Liver (tissue), 9 donors: ENCODE results near the gene PRKN. TPM values are rescaled to one million over a fixed set of nuclear protein-coding genes. Genes with fewer than 3 reads are reported as not detected.

Experiments used
- DNase-seq: peaks from one replicate; pipeline ENCODE4 v3.0.0-alpha.2; 2017; ENCODE audit warnings: low spot score
- H3K27ac ChIP-seq, 2 donors: one replicate each; pipeline ENCODE4 v1.7.0; 2013; ENCODE audit warnings: inconsistent platforms in 2 of 2, low read length in 2 of 2, control low read depth in 1 of 2, low read depth in 1 of 2, mild to moderate bottlenecking in 1 of 2
- H3K27me3 ChIP-seq, 4 donors: one replicate each; pipeline versions ENCODE4 v1.6.1 to v1.7.0; 2013; ENCODE audit warnings: low read length in 3 of 4, inconsistent platforms in 1 of 4, mild to moderate bottlenecking in 1 of 4, moderate library complexity in 1 of 4; ENCODE audit not compliant: control insufficient read depth in 4 of 4, insufficient read depth in 4 of 4
- H3K36me3 ChIP-seq, 4 donors: one replicate each; pipeline versions ENCODE4 v1.6.1 to v1.7.0; 2013; ENCODE audit warnings: low read length in 3 of 4, mild to moderate bottlenecking in 3 of 4, low read depth in 1 of 4, moderate library complexity in 1 of 4; ENCODE audit not compliant: control insufficient read depth in 4 of 4, insufficient read depth in 3 of 4
- H3K4me1 ChIP-seq, 4 donors: one replicate each; pipeline versions ENCODE4 v1.6.1 to v1.7.0; 2013; ENCODE audit warnings: low read length in 3 of 4, mild to moderate bottlenecking in 3 of 4, moderate library complexity in 1 of 4; ENCODE audit not compliant: control insufficient read depth in 4 of 4, insufficient read depth in 4 of 4
- H3K4me3 ChIP-seq, 3 donors: one replicate each; pipeline versions ENCODE4 v1.6.1 to v1.7.0; 2013; ENCODE audit warnings: low read length in 3 of 3, control low read depth in 1 of 3, low read depth in 1 of 3, mild to moderate bottlenecking in 1 of 3
- H3K9ac ChIP-seq, 2 donors: one replicate each; pipeline ENCODE4 v1.7.0; 2013; ENCODE audit warnings: low read length in 2 of 2, mild to moderate bottlenecking in 2 of 2, moderate library complexity in 2 of 2, control low read depth in 1 of 2, low read depth in 1 of 2
- H3K9me3 ChIP-seq, 4 donors: one replicate each; pipeline versions ENCODE4 v1.6.1 to v1.7.0; 2013; ENCODE audit warnings: low read length in 3 of 4; ENCODE audit not compliant: control insufficient read depth in 4 of 4
- EGR1 ChIP-seq, 2 donors: IDR thresholded peaks; 2 replicates each; pipeline ENCODE4 v1.6.1; 2016 to 2018; ENCODE audit warnings: antibody characterized with exemption in 2 of 2, low read depth in 2 of 2
- FOXA1 ChIP-seq: IDR thresholded peaks from 2 replicates; pipeline ENCODE4 v1.6.1; 2016; ENCODE audit warnings: antibody characterized with exemption
- FOXA2 ChIP-seq: IDR thresholded peaks from 2 replicates; pipeline ENCODE4 v1.6.1; 2016; ENCODE audit warnings: antibody characterized with exemption
- GABPA ChIP-seq, 2 donors: IDR thresholded peaks in 1 of 2; conservative IDR thresholded peaks in 1 of 2; 2 replicates each; pipeline ENCODE4 v1.6.1; 2016; ENCODE audit warnings: antibody characterized with exemption in 2 of 2, mild to moderate bottlenecking in 1 of 2, moderate library complexity in 1 of 2
- HNF4A ChIP-seq, 2 donors: conservative IDR thresholded peaks; 2 replicates each; pipeline ENCODE4 v1.6.1; 2016; ENCODE audit warnings: antibody characterized with exemption in 2 of 2, mild to moderate bottlenecking in 2 of 2
- HNF4G ChIP-seq: IDR thresholded peaks from 2 replicates; pipeline ENCODE4 v1.6.1; 2016; ENCODE audit warnings: antibody characterized with exemption
- JUND ChIP-seq, 2 donors: IDR thresholded peaks; 2 replicates each; pipeline ENCODE4 v1.6.1; 2016; ENCODE audit warnings: antibody characterized with exemption in 2 of 2
- NR2F2 ChIP-seq: IDR thresholded peaks from 2 replicates; pipeline ENCODE4 v1.6.1; 2016; ENCODE audit warnings: antibody characterized with exemption
- RAD21 ChIP-seq, 2 donors: IDR thresholded peaks; 2 replicates each; pipeline ENCODE4 v1.6.1; 2016; ENCODE audit warnings: antibody characterized with exemption in 2 of 2, mild to moderate bottlenecking in 2 of 2
- RXRA ChIP-seq, 2 donors: IDR thresholded peaks; 2 replicates each; pipeline ENCODE4 v1.6.1; 2017 to 2018; ENCODE audit warnings: antibody characterized with exemption in 2 of 2, mild to moderate bottlenecking in 1 of 2
- SP1 ChIP-seq: IDR thresholded peaks from 2 replicates; pipeline ENCODE4 v1.6.1; 2018; ENCODE audit warnings: antibody characterized with exemption, mild to moderate bottlenecking
- TAF1 ChIP-seq: conservative IDR thresholded peaks from 2 replicates; pipeline ENCODE4 v1.6.1; 2016; ENCODE audit warnings: antibody characterized with exemption, mild to moderate bottlenecking
- YY1 ChIP-seq: IDR thresholded peaks from 2 replicates; pipeline ENCODE4 v1.6.1; 2016; ENCODE audit warnings: antibody characterized with exemption, mild to moderate bottlenecking
- WGBS: extraction: QIAGEN DNeasy Blood & Tissue Kit; methylation state at CpG from one replicate; pipeline ENCODE4 v1.1.7; 2013; 5-methylcytosine and 5-hydroxymethylcytosine counted together
- polyA plus RNA-seq, 2 donors: library from polyadenylated mRNA; stranded (reverse) in 1 of 2; unstranded in 1 of 2; fragments of 200-250 nt in 1 of 2; fragments of >200 nt in 1 of 2; fragmentation: Nextera tagmentation in 1 of 2; extraction: Ambion mirVana in 1 of 2; gene quantifications; one replicate each; pipeline versions ENCODE4 v1.2.1 to v1.2.3, GENCODE V29; 2013 to 2015
- total RNA-seq, 2 donors: library from RNA; depleted of rRNA; stranded (reverse); fragments of >200 nt; gene quantifications; one replicate each; pipeline ENCODE4 v1.2.3, GENCODE V29; 2014
- TF ChIP-seq, protein P1 (sequence below): IDR thresholded peaks from 2 replicates; pipeline ENCODE4 v1.6.1; 2016; ENCODE audit warnings: antibody characterized with exemption
- TF ChIP-seq, protein P2 (sequence below): IDR thresholded peaks from 2 replicates; pipeline ENCODE4 v1.6.1; 2016; ENCODE audit warnings: antibody characterized with exemption, mild to moderate bottlenecking
- TF ChIP-seq, protein P3 (sequence below): fragments of 150-350 bp; IDR thresholded peaks from 2 replicates; pipeline ENCODE4 v1.5.1; 2017; ENCODE audit warnings: improper control_type of control experiment, low read depth, low read length; ENCODE audit not compliant: missing input control
- TF ChIP-seq, protein P4 (sequence below): IDR thresholded peaks from 2 replicates; pipeline ENCODE4 v1.6.1; 2016; ENCODE audit warnings: antibody characterized with exemption
- TF ChIP-seq, protein P5 (sequence below): IDR thresholded peaks from 2 replicates; pipeline ENCODE4 v1.6.1; 2016; ENCODE audit warnings: antibody characterized with exemption
- donor health status: healthy.
- donor health status: healthy.
- donor health status: healthy.
- donor health status: healthy.
- donor health status: healthy.

PRKN gene
- total and polyA plus RNA-seq, 4 donors = 0.47 to 4.1 (median 3.2) TPM

DNA sequence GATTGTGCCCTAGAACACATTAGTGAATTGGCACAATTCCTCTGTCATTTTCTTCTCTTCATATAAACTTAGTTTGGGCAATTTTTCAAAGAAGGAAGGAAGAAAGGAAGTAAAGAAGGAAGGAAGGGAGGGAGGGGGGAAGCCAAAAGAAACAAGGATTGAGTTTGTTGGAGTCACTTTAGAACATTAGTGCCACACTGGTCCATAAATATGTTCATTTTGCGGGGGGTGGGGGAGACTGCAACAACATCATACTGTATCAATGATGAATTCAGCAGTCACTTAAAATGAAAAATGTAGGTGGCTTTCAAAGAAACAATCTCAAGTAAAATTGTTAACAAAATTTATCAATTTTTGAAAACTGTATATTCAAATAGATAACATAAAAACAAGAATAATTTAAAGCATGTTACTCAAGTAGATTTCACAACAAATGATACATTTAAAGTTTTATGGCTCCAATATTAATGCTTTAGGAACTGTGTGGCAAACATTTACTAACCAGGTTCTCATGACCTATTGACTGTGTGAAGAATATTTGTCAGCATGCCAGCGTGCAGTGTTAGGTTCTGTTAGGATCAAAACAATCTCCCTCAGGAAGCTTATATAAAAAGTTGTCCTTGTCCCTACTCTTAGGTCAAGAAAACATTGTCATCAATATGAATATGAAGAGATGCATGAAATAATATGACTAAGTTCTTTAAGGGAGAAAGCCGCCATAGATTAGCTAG lies 1245.6 kb downstream of the PRKN start:
- TF ChIP-seq NR2F2 = peak; percentile 34
- no peak for TF ChIP-seq RXRA (IDR thresholded peaks at IDR 0.05)
- DNase-seq = no peak

DNA sequence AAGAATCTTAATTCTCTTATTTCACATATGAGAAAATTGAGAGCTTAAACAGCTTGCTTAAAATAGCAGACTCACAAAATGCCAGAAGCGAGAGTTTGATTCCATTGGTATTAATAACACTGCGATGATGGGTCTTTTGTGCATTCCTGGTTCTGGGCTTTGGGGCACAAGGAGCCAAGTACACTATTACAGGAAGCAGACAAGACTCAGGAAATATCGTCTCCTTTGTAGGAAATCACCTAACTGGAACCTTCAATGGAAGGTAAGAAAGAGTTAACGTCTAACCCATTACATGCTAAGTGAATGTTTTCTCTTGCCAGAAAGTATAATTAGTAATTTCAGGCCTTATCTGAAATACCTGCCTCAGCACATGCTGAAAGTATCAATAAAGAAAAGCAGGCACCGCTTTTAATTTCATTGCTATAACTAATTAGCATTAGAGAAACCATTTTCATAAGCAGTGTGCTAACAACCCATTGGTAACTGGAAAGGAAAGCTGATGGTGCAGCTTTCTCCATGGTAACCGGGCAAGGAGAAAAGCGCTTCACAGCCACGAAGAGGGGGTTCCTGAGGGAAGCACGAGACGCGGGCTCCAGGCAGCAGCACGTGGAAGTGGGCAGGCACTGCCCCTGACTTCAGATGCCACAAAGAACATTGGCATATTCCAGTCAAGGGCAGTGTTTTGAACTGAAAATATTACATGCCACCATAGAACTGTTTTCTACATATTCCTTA lies 1247.0 kb downstream of the PRKN start:
- Histone ChIP-seq H3K4me3 (no peak overlapping the region), H3K9me3 (no peaks in the 10 kb centered on the region), H3K9ac (no peak overlapping the region), H3K27ac (no peak overlapping the region), H3K27me3 (no peaks in the 10 kb centered on the region), H3K4me1 (peaks cover 0 to 10% (median 6%) of the 10 kb centered on the region in 4 donors), H3K36me3 (no peaks in the 10 kb centered on the region)
- TF ChIP-seq, protein P1, sequence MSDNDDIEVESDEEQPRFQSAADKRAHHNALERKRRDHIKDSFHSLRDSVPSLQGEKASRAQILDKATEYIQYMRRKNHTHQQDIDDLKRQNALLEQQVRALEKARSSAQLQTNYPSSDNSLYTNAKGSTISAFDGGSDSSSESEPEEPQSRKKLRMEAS = no peak
- TF ChIP-seq EGR1 (IDR thresholded peaks at IDR 0.05; ENCODE audit: low read depth in 2 of 2) (no peak), FOXA2 (no peak), GABPA (IDR thresholded peaks at IDR 0.05 in 1 of 2, conservative IDR thresholded peaks at IDR 0.05 in 1 of 2) (no peak), HNF4A (conservative IDR thresholded peaks at IDR 0.05) (no peak), JUND (IDR thresholded peaks at IDR 0.05) (no peak), YY1 (no peak), NR2F2 (no peak), RAD21 (IDR thresholded peaks at IDR 0.05) (no peak), SP1 (no peak), HNF4G (no peak), TAF1 (no peak), FOXA1 (no peak), RXRA (IDR thresholded peaks at IDR 0.05) (no peak)
- TF ChIP-seq, protein P2, sequence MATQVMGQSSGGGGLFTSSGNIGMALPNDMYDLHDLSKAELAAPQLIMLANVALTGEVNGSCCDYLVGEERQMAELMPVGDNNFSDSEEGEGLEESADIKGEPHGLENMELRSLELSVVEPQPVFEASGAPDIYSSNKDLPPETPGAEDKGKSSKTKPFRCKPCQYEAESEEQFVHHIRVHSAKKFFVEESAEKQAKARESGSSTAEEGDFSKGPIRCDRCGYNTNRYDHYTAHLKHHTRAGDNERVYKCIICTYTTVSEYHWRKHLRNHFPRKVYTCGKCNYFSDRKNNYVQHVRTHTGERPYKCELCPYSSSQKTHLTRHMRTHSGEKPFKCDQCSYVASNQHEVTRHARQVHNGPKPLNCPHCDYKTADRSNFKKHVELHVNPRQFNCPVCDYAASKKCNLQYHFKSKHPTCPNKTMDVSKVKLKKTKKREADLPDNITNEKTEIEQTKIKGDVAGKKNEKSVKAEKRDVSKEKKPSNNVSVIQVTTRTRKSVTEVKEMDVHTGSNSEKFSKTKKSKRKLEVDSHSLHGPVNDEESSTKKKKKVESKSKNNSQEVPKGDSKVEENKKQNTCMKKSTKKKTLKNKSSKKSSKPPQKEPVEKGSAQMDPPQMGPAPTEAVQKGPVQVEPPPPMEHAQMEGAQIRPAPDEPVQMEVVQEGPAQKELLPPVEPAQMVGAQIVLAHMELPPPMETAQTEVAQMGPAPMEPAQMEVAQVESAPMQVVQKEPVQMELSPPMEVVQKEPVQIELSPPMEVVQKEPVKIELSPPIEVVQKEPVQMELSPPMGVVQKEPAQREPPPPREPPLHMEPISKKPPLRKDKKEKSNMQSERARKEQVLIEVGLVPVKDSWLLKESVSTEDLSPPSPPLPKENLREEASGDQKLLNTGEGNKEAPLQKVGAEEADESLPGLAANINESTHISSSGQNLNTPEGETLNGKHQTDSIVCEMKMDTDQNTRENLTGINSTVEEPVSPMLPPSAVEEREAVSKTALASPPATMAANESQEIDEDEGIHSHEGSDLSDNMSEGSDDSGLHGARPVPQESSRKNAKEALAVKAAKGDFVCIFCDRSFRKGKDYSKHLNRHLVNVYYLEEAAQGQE = no peak
- TF ChIP-seq, protein P3, sequence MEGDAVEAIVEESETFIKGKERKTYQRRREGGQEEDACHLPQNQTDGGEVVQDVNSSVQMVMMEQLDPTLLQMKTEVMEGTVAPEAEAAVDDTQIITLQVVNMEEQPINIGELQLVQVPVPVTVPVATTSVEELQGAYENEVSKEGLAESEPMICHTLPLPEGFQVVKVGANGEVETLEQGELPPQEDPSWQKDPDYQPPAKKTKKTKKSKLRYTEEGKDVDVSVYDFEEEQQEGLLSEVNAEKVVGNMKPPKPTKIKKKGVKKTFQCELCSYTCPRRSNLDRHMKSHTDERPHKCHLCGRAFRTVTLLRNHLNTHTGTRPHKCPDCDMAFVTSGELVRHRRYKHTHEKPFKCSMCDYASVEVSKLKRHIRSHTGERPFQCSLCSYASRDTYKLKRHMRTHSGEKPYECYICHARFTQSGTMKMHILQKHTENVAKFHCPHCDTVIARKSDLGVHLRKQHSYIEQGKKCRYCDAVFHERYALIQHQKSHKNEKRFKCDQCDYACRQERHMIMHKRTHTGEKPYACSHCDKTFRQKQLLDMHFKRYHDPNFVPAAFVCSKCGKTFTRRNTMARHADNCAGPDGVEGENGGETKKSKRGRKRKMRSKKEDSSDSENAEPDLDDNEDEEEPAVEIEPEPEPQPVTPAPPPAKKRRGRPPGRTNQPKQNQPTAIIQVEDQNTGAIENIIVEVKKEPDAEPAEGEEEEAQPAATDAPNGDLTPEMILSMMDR = no peak
- TF ChIP-seq, protein P4, sequence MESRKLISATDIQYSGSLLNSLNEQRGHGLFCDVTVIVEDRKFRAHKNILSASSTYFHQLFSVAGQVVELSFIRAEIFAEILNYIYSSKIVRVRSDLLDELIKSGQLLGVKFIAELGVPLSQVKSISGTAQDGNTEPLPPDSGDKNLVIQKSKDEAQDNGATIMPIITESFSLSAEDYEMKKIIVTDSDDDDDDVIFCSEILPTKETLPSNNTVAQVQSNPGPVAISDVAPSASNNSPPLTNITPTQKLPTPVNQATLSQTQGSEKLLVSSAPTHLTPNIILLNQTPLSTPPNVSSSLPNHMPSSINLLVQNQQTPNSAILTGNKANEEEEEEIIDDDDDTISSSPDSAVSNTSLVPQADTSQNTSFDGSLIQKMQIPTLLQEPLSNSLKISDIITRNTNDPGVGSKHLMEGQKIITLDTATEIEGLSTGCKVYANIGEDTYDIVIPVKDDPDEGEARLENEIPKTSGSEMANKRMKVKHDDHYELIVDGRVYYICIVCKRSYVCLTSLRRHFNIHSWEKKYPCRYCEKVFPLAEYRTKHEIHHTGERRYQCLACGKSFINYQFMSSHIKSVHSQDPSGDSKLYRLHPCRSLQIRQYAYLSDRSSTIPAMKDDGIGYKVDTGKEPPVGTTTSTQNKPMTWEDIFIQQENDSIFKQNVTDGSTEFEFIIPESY = no peak
- TF ChIP-seq, protein P5, sequence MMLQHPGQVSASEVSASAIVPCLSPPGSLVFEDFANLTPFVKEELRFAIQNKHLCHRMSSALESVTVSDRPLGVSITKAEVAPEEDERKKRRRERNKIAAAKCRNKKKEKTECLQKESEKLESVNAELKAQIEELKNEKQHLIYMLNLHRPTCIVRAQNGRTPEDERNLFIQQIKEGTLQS = no peak
- 94% methylated on average over 12 of the region's 12 CpGs for WGBS
- DNase-seq = no peak

More for the DNA sequence above, 1245.6 kb downstream of the PRKN start:
- H3K4me1 ChIP-seq = peaks cover 0 to 10% (median 6%) of the 10 kb centered on the region in 4 donors
- no peaks in the 10 kb centered on the region for H3K27me3 ChIP-seq
- no peak overlapping the region for H3K4me3 ChIP-seq
- no peaks in the 10 kb centered on the region for H3K36me3 ChIP-seq
- WGBS = 67% methylated on average over 3 of the region's 3 CpGs
- no peaks in the 10 kb centered on the region for H3K9me3 ChIP-seq
- H3K27ac ChIP-seq = no peak overlapping the region
- H3K9ac ChIP-seq = no peak overlapping the region
